Stimulated activated CD8-positive, alpha-beta memory T cell treated with anti-CD3 and anti-CD28 coated beads, Interleukin-4, amount 100 ng/mL, for 1 hour (primary cell): ENCODE results near the gene CTNND1.
A peak's percentile ranks its signal among the peaks of the same experiment; 100 is the strongest.
"Not testable (repeated sequence)": the region's sequence is repeated elsewhere in the genome, so short reads cannot be mapped to it uniquely, and the experiment has no call there.

Experiments
- DNase-seq, 2 donors: peaks; one replicate each; pipeline ENCODE4 v3.0.0-alpha.2; 2020; ENCODE audit warnings: low read depth in 2 of 2, low spot score in 1 of 2

Gene CTNND1

GRCh38 chr11:57792060-57792541, 30.5 kb downstream of the CTNND1 start:
- peak; percentile 62 to 75 for DNase-seq

- DNase-seq = no peak
Observed at GRCh38 chr11:57792870-57793269, 31.3 kb downstream of the CTNND1 start.

- DNase-seq = no peak
Observed at GRCh38 chr11:57793351-57794115, 31.9 kb downstream of the CTNND1 start.

GRCh38 chr11:57798905-57799559, 37.4 kb downstream of the CTNND1 start:
- no peak for DNase-seq

GRCh38 chr11:57800444-57801182, 39.0 kb downstream of the CTNND1 start:
- no peak for DNase-seq

GRCh38 chr11:57801183-57801485, 39.5 kb downstream of the CTNND1 start:
- no peak for DNase-seq

GRCh38 chr11:57802411-57802810, 40.8 kb downstream of the CTNND1 start:
- DNase-seq = no peak

- no peak for DNase-seq
Observed at GRCh38 chr11:57804466-57804865, 42.9 kb downstream of the CTNND1 start.

- no peak for DNase-seq
Observed at GRCh38 chr11:57805780-57806179, 44.2 kb downstream of the CTNND1 start.

GRCh38 chr11:57812634-57813033, 51.0 kb downstream of the CTNND1 start:
- no peak for DNase-seq

- DNase-seq = no peak
Observed at GRCh38 chr11:57815476-57815875, 53.9 kb downstream of the CTNND1 start.

GRCh38 chr11:57815877-57816276, 54.3 kb downstream of the CTNND1 start:
- no peak for DNase-seq

- DNase-seq = no peak
Observed at GRCh38 chr11:57818812-57819211, 57.2 kb downstream of the CTNND1 start.

- DNase-seq = no peak
Observed at GRCh38 chr11:57819252-57819979, 57.8 kb downstream of the CTNND1 start.

GRCh38 chr11:57823859-57824258, 62.3 kb downstream of the CTNND1 start:
- DNase-seq = no peak

- no peak for DNase-seq
Observed at GRCh38 chr11:57834852-57835251, 73.2 kb downstream of the CTNND1 start.

- not testable (repeated sequence) for DNase-seq
Observed at GRCh38 chr11:57838609-57839008, 77.0 kb downstream of the CTNND1 start.

- no peak for DNase-seq
Observed at GRCh38 chr11:57842873-57843272, 81.3 kb downstream of the CTNND1 start.

- DNase-seq = no peak
Observed at GRCh38 chr11:57867966-57868365, 106.4 kb downstream of the CTNND1 start.

GRCh38 chr11:57868491-57868890, 106.9 kb downstream of the CTNND1 start:
- DNase-seq = no peak
